ENCODE data around the gene IKZF4.
"Not testable (repeated sequence)": the region's sequence is repeated elsewhere in the genome, so short reads cannot be mapped to it uniquely, and the experiment has no call there.

IKZF4 gene

GRCh38 chr12:56040151-56040550, 19.3 kb downstream of the IKZF4 start:
- no peak for DNase-seq (ENCODE audit: low read depth in 2 of 2)

- DNase-seq (ENCODE audit: low read depth in 2 of 2): no peak
Observed at GRCh38 chr12:56040963-56041551, 20.2 kb downstream of the IKZF4 start.

GRCh38 chr12:56041552-56042429, 20.9 kb downstream of the IKZF4 start, which contains the start of gene RPS26:
TSS of gene RPS26 (plus strand) at chr12:56041918. CDS start at chr12:56042167, 249 bp downstream.
- peak; percentile 99 to 100 for DNase-seq (ENCODE audit: low read depth in 2 of 2)

GRCh38 chr12:56042430-56042813, 21.6 kb downstream of the IKZF4 start:
- DNase-seq (ENCODE audit: low read depth in 2 of 2): not testable (repeated sequence)

- DNase-seq (ENCODE audit: low read depth in 2 of 2): no peak
Observed at GRCh38 chr12:56042843-56043242, 22.0 kb downstream of the IKZF4 start.

GRCh38 chr12:56046027-56046780, 25.4 kb downstream of the IKZF4 start:
- DNase-seq (ENCODE audit: low read depth in 2 of 2): no peak

- DNase-seq (ENCODE audit: low read depth in 2 of 2): no peak
Observed at GRCh38 chr12:56053407-56053893, 32.6 kb downstream of the IKZF4 start.

- DNase-seq (ENCODE audit: low read depth in 2 of 2): not testable (repeated sequence)
Observed at GRCh38 chr12:56059964-56060363, 39.1 kb downstream of the IKZF4 start.

GRCh38 chr12:56061982-56062381, 41.1 kb downstream of the IKZF4 start:
- DNase-seq (ENCODE audit: low read depth in 2 of 2): no peak

- no peak for DNase-seq (ENCODE audit: low read depth in 2 of 2)
Observed at GRCh38 chr12:56062996-56063395, 42.2 kb downstream of the IKZF4 start.

- no peak for DNase-seq (ENCODE audit: low read depth in 2 of 2)
Observed at GRCh38 chr12:56071648-56072047, 50.8 kb downstream of the IKZF4 start.

- DNase-seq (ENCODE audit: low read depth in 2 of 2): no peak
Observed at GRCh38 chr12:56074396-56074795, 53.6 kb downstream of the IKZF4 start.

- not testable (repeated sequence) for DNase-seq (ENCODE audit: low read depth in 2 of 2)
Observed at GRCh38 chr12:56077966-56078365, 57.1 kb downstream of the IKZF4 start.

GRCh38 chr12:56078427-56078826, 57.6 kb downstream of the IKZF4 start:
- DNase-seq (ENCODE audit: low read depth in 2 of 2): no peak

GRCh38 chr12:56078931-56079722, 58.3 kb downstream of the IKZF4 start:
- DNase-seq (ENCODE audit: low read depth in 2 of 2): no peak

- peak in 1 of 2 experiments; percentile 32 for DNase-seq (ENCODE audit: low read depth in 2 of 2)
Observed at GRCh38 chr12:56079723-56080555, 59.1 kb downstream of the IKZF4 start, which contains the start of gene ERBB3. TSS of gene ERBB3 (plus strand) at chr12:56080165. CDS start at chr12:56080301, 136 bp downstream.

GRCh38 chr12:56080556-56081138, 59.8 kb downstream of the IKZF4 start:
- DNase-seq (ENCODE audit: low read depth in 2 of 2): no peak

GRCh38 chr12:56081393-56082347, 60.8 kb downstream of the IKZF4 start:
- DNase-seq (ENCODE audit: low read depth in 2 of 2): no peak

- no peak for DNase-seq (ENCODE audit: low read depth in 2 of 2)
Observed at GRCh38 chr12:56082382-56082781, 61.5 kb downstream of the IKZF4 start.

Data from fibroblast of skin of left quadriceps (primary cell).